GM19351 (cell line): ENCODE measurements around the gene GIPC2.
"Not testable (repeated sequence)": the region's sequence is repeated elsewhere in the genome, so short reads cannot be mapped to it uniquely, and the experiment has no call there.

Experiments used
- ATAC-seq: cut with Tn5 transposase; IDR thresholded peaks from one replicate; pipeline ENCODE4 v1.9.1; 2021; ENCODE audit warnings: mild to moderate bottlenecking, moderate library complexity; ENCODE audit not compliant: unreplicated experiment

Gene GIPC2

GRCh38 chr1:78064886-78065285, 19.1 kb downstream of the GIPC2 start:
- not testable (repeated sequence) for ATAC-seq

- ATAC-seq, result no peak
Observed at GRCh38 chr1:78068681-78069283, 23.0 kb downstream of the GIPC2 start.

GRCh38 chr1:78069784-78070183, 24.0 kb downstream of the GIPC2 start:
- ATAC-seq, result no peak

GRCh38 chr1:78070210-78070609, 24.4 kb downstream of the GIPC2 start:
- no peak for ATAC-seq

GRCh38 chr1:78070758-78071157, 25.0 kb downstream of the GIPC2 start:
- peak; percentile 78 for ATAC-seq

- ATAC-seq, result no peak
Observed at GRCh38 chr1:78071696-78072095, 25.9 kb downstream of the GIPC2 start.

- ATAC-seq, result no peak
Observed at GRCh38 chr1:78072216-78072615, 26.4 kb downstream of the GIPC2 start.

- ATAC-seq, result no peak
Observed at GRCh38 chr1:78073441-78073840, 27.7 kb downstream of the GIPC2 start.

- no peak for ATAC-seq
Observed at GRCh38 chr1:78075621-78076020, 29.9 kb downstream of the GIPC2 start.

- no peak for ATAC-seq
Observed at GRCh38 chr1:78078358-78078757, 32.6 kb downstream of the GIPC2 start.

GRCh38 chr1:78079580-78079979, 33.8 kb downstream of the GIPC2 start:
- ATAC-seq, result no peak

GRCh38 chr1:78080767-78081166, 35.0 kb downstream of the GIPC2 start:
- ATAC-seq, result peak; percentile 47

- ATAC-seq, result no peak
Observed at GRCh38 chr1:78081980-78082860, 36.5 kb downstream of the GIPC2 start.

- ATAC-seq, result not testable (repeated sequence)
Observed at GRCh38 chr1:78084639-78085038, 38.9 kb downstream of the GIPC2 start.

GRCh38 chr1:78086697-78087096, 40.9 kb downstream of the GIPC2 start:
- ATAC-seq, result no peak

GRCh38 chr1:78088015-78088414, 42.2 kb downstream of the GIPC2 start:
- ATAC-seq, result peak; percentile 56

GRCh38 chr1:78088486-78088885, 42.7 kb downstream of the GIPC2 start:
- peak; percentile 43 for ATAC-seq

GRCh38 chr1:78089010-78089409, 43.2 kb downstream of the GIPC2 start:
- no peak for ATAC-seq

- no peak for ATAC-seq
Observed at GRCh38 chr1:78090472-78091133, 44.8 kb downstream of the GIPC2 start.

- ATAC-seq, result no peak
Observed at GRCh38 chr1:78091215-78091813, 45.5 kb downstream of the GIPC2 start.

- no peak for ATAC-seq
Observed at GRCh38 chr1:78091886-78092285, 46.1 kb downstream of the GIPC2 start.
